ENCODE results near the gene ENDOV.

Gene ENDOV

DNA sequence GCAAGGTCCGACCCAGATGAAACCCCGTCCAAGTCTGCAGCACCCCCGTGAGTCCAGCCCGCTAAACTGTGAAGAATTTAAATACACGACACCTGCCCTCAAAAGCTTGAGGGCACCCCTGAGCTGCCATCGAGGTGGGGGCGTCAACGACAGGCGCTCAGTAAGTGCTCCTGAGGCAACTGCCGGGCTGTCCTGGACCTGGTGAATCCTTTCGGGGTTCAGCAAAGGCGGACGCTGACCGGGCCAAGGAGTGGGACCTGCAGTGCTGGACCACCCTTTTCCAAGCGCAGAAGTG is 512 bp upstream of the ENDOV start:
- FAIRE-seq (no peak), DNase-seq (ENCODE audit: low spot score) (no peak)

DNA sequence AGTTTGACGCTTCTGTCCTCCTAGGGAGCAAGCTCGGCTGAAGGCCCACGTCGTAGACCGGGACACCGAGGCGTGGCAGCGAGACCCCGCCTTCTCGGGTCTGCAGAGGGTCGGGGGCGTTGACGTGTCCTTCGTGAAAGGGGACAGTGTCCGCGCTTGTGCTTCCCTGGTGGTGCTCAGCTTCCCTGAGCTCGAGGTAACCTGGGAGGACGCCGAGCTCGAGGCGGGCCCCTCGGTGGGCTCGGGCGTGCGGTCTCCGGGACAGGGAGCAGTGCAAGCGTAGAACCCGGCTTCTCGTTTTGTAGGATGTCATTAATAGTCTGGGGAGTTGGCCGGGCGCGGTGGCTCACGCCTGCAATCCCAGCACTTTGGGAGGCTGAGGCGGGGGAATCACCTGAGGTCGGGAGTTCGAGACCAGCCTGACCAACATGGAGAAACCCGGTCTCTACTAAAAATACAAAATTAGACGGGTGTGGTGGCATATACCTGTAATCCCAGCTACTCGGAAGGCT is 715 bp downstream of the ENDOV start:
- DNase-seq (ENCODE audit: low spot score), result no peak
- no peak for FAIRE-seq

DNA sequence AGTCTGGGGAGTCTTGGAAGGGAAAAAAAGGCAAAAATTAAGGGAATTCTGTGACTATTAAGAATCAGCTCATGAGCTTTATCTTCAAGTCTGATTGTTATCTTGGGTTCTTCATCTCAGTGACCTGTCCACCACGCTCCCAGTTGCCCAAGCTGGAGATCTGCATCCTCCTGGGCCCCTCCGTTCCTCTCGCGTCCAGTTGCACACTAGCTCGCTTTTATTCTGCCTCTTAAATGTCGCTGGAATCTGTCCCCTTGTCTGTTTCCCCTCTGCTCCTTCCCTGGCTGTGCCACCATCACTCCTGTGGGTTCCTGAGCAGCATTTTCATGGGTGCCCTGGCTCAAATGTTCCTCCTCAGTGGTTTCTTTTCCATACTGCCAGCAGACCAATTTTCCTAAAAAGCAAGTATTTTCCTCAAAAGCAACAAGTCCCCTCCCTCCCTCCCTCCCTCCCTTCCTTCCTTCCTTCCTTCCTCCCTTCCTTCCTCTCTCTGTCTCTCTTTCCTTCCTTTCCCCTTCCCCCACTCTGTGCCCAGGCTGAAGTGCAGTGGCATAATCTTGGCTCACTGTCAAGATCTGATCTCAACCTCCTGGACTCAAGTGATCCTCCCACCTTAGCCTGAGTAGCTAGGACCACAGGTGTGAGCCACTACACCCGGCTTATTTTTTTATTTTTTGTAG is 1.4 kb downstream of the ENDOV start:
- DNase-seq (ENCODE audit: low spot score) (no peak), FAIRE-seq (no peak)

- FAIRE-seq (no peak), DNase-seq (ENCODE audit: low spot score) (no peak)
These were observed 1.9 kb downstream of the ENDOV start for GRCh38 chr17:80416940-80417293.

- no peak for DNase-seq (ENCODE audit: low spot score)
- FAIRE-seq, result no peak
These were observed 3.6 kb downstream of the ENDOV start for GRCh38 chr17:80418589-80418988.

- FAIRE-seq (no peak), DNase-seq (ENCODE audit: low spot score) (no peak)
These were observed 4.3 kb downstream of the ENDOV start for GRCh38 chr17:80419255-80419654.

DNA sequence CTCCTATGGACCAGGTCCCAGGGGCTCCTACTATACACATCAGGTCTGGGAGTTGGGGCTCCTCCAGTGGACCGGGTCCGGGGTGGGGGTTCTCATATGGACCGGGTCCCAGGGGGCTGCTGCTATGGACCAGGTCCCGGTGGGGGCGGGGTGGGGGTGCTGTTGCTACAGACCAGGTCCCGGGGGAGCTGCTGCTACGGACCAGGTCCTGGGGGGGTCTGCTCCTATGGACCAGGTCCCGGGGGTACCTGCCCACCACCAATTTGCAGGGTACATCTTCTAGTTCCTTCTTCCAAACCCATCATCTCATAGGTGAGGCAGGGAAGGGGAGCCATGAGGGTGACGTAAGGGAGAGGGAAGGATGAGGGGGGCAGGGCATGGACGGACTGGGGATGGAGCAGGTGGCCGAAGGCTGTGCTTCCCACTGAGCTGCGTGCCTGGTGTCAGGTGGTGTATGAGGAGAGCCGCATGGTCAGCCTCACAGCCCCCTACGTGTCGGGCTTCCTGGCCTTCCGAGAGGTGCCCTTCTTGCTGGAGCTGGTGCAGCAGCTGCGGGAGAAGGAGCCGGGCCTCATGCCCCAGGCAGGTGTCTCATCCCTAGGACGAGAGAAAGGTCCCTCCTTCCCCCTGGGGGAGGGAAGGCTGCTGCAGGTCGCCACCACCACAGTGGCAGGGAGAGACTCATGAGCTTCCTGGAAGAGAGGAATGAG is 6.6 kb downstream of the ENDOV start:
- no peak for DNase-seq (ENCODE audit: low spot score)
- peak; percentile 44 for FAIRE-seq

GRCh38 chr17:80422276-80422675 is 7.3 kb downstream of the ENDOV start:
- no peak for FAIRE-seq
- DNase-seq (ENCODE audit: low spot score), result no peak

GRCh38 chr17:80422981-80423380 is 8.0 kb downstream of the ENDOV start:
- no peak for FAIRE-seq
- DNase-seq (ENCODE audit: low spot score), result no peak

DNA sequence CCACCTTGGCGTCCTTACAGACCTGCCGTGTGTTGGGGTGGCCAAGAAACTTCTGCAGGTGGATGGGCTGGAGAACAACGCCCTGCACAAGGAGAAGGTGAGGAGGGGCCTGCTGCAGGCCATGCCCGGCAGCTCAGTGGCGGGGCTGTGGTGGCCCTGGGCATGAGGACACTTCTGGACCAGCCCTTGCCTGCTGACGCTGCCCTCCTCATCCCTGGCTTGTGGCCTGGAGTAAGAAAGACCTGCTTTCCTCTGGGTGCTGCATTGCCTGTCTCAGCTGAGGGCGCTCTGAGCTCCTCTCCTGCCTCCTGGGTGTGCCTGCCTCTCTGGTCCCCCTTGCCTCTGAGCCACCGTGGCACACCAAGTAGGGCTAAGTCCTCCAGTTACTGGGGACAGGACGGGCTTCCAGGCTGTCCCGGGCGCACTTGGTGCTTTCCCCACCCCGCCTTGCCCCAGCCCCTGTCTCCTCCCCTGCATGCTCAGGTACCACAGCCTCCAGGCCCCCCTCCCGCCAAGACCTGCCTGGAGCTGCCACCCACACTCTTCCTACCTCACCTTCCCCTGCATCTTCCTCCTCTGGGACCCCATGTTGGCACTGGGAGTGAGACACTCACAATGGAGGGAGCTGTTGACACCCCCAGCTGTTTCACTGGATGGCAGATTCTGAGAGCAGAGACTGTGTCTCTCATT is 8.7 kb downstream of the ENDOV start:
- FAIRE-seq (peak; percentile 86), DNase-seq (ENCODE audit: low spot score) (no peak)

DNA sequence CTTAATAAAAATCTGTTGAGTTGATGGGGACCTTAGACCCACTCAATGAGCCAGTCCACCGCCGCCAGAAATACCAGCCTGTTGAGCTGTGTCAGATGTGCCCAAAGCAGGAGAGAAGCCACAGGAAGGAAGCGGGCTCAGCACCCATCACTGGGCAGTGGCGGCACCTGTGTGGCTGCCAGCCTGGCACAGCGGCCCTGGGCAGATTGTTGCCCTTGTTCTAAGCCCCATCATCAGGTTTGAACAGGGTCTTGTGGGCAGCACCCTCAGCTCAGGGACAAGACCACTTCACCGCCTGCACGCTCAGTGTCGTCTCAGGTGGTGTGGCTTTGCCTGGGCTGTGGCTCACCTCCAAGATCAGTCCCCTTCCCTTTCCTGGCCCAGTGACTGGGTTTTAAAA is 9.3 kb downstream of the ENDOV start:
- no peak for FAIRE-seq
- no peak for DNase-seq (ENCODE audit: low spot score)

DNA sequence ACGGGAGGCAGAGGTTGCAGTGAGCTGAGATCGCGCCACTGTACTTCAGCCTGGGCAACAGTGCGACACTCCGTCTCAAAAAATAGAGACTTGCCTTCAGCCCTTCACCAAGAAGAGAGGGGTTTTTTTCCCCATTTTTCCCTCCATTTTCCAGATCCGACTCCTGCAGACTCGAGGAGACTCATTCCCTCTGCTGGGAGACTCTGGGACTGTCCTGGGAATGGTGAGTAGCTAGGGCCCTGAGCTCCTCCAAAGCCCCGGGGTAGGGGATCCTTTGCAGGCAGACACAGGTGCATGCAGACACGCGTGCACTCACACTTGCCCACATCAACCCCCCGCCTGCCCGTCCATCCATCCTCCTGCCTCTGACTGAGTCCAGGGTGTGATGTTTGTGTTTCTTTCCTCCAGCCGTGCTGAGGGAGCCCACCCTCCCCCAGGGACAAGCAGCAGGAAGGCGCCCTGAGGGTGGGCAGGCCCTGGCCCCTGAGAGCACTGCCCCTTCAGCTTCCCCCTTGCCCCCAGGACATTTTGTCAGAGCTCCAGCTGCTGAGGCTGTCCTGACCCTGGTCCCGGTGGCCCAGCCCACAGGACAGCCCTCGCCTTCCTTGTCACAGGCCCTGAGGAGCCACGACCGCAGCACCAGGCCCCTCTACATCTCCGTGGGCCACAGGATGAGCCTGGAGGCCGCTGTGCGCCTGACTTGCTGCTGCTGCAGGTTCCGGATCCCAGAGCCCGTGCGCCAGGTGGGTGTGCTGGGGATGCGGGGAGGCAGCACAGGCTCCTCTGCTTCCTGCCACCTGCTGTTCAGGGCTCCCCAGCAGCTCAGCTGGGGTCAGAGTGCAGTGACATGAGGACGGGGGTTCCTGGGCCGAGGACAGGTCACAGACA is 10.2 kb downstream of the ENDOV start:
- DNase-seq (ENCODE audit: low spot score) (no peak), FAIRE-seq (peak; percentile 44)

- FAIRE-seq, result no peak
- no peak for DNase-seq (ENCODE audit: low spot score)
These were observed 11.0 kb downstream of the ENDOV start for GRCh38 chr17:80425835-80426426.

DNA sequence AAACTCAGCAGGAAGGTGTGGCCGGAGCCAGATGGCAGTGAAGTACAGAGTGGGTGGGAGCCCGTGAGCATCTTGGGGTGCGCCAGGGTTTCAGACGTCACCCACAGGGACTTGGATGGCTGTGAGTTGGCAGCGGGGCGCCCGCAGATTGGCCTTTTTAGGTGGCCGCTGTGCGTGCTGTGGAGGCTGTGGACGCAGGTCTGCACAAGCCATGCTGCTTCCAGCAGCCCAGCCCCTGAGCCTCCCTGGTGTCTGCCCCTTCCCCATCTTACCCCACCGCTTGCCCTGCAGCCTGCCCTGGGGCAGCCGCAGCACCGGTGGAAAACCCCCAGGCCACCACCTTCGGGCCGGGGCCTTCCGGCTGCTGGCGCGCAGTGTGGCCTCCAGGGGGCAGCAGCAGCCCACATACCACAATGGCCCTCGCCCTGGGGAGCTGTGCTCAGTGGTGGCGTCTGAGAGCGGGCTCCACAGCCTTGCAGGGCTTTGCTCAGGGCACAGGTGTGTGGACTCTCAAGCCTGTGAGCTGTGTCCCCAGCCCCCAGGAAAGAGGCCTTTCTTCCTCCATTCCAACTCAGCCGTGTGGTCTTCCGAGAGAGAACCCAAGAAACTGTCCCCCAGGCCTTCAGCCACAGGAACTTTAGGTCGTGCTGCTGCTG is 11.8 kb downstream of the ENDOV start:
- peak; percentile 96 for FAIRE-seq
- peak; percentile 92 for DNase-seq (ENCODE audit: low spot score)

DNA sequence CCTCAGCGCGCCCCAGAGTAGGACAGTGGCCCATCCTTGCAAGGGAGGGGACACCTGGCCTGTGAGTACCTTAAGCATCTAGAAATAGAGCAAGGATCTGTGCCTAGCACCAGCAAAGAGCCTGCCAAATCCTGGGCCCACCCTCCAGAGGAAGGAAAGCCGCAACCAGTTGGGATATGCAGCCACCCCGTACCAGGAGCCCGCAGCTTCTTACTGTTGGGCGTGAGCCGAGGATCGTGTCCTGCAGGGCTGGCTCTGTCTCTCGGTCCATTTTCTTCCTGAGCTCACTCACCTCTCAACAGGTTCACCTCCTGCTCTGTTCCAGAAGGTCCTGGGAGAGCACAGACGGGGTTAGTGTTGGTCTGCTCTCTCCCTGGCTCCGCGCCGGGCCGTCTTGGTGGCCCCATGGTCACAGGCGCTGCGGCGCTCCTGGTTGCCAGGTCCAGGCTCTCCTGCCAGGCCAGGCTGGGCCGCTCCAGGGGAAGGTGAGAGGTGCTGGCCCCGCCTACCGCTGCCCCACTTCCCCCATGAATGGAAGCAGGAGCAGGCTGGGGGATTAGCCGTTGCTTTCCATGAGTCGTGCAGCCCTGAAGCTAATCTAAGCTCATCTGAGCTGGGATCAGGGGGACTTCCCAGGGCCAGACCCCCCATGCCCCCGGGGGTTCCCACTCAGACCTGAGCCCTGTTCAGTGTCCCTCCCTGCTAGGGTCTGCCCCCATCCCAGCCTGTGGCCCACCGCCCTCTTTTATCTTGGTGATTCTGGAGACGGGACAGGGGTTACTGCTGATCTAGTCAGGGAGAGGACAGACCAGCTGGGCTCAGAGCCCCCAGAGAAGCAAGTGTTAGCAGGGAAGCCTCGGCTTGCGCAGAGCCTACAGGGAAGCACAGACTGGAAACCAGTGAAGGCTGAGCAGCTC is 12.7 kb downstream of the ENDOV start:
- peak; percentile 58 for FAIRE-seq
- DNase-seq (ENCODE audit: low spot score), result no peak

DNA sequence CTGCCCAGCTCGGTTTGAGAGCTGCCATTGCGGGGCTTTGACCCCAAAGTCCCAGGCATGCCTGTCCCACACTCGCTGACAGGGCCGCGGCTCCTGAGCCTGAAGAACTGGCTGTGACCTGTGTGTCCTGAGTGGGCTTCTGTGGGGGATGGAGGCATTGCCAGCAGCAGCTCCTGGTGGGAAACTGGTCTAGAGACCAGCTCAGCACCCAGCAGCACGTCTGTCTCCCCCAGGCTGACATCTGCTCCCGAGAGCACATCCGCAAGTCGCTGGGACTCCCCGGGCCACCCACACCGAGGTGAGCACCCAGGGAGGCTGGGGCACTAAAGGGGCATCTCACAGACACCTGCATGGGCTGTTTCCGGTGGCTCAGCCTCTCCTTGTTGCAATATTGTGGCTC is 13.4 kb downstream of the ENDOV start:
- no peak for FAIRE-seq
- no peak for DNase-seq (ENCODE audit: low spot score)

DNA sequence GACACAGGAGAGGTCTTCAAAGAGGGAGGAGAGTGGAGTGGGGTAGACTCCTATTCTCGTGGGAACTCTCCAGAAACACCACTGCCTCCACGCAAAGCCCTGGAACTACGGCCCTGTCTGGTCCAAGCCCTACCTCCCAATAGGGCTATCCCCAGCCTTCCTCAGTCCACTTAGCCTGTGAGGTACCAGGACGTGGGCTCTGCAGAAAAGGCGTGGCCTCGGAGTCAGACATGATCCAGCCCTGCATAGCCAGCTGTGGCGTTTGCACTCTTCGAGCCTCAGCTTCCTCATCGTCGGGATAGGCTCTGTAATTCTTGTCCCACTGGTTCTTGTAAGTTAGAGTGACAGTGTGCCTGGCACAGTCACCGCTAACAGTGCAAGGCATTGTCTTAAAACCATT is 13.8 kb downstream of the ENDOV start:
- DNase-seq (ENCODE audit: low spot score) (no peak), FAIRE-seq (peak; percentile 35)

DNA sequence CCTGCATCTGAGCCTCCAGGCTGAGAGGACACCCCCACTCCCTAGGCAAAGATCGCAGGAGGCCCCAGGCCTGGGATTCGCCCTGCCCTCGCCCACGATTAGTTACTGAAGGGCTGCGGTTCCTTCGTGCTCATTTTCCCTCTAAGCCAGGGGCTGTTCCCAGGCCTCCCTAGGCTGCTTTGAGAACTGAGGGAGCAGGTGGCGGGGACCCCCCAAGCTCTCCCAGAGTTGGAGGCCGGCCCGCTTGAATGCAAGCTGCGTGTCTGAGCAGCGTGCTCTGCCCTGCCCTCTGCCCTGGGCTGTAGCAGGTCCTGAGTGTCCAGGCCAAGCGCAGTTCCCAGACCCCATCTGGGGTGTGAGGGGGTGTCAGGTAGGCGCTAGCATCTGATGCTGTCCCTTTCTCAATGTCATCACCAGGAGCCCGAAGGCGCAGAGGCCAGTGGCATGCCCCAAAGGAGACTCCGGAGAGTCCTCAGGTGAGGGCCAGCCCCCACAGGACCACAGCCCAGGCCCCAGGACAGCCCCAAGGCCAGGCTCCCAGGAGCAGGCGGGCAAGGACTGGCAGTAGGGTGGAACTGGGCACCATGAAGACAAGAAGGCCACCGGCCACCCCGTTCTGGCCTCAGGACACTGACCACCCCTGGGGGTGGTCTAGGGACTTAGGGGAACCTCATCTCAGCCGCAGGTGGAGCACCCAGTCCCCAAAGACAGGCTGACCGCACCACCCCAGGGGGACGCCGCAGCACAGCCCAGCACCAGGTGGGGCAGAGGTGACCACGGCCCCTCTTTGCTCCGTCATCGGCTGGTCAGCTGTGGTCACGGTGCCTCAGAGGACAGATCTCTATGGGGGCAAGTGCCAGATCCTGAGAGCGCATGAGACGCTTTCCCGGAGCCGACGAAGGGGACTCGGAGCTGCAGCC is 14.6 kb downstream of the ENDOV start:
- FAIRE-seq (no peak), DNase-seq (ENCODE audit: low spot score) (no peak)

Measured in urothelium cell line (cell line).